Measurements from ENCODE around the gene FZD10. TPM values are rescaled to one million over a fixed set of nuclear protein-coding genes. Genes with fewer than 3 reads are reported as not detected.

Gene FZD10
- total and polyA plus RNA-seq, 8 donors: 0.12 to 3.2 (median 0.72) TPM; not detected in 3

DNA sequence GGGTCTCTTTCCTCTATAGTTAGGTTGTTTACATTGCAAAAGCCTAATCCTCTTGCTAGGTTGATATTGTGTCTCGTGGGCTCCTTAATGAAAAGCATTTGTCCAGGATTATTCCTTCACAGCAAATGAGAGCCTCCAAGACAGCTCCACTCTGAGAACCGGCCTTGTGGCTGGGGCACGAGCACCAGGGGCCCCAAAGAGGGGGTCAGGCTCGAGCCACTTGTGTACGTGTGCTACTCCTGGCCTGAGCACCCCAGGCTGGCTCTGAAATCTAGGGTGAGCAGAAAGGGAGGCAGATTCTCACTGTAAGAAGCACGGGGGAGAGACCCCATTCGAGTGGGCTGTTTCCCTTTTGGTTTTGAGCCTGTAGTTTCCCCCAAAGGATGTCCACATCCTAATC, 45.0 kb upstream of the FZD10 start:
- no peak overlapping the region for H3K4me3 ChIP-seq
- H3K27ac ChIP-seq: no peak overlapping the region
- intact Hi-C loops (cut with DNase I; ENCODE audit: low total_unique reads): no loop called here
- no peaks in the 10 kb centered on the region for H3K36me3 ChIP-seq
- no peak for DNase-seq
- 43 to 55% (median 46%) methylated on average over 7 of the region's 7 CpGs for whole genome bisulfite sequencing, 5 donors
- TF ChIP-seq POLR2AphosphoS5 (IDR thresholded peaks at IDR 0.05) (no peak), POLR2A (IDR thresholded peaks at IDR 0.05) (no peak), EP300 (IDR thresholded peaks at IDR 0.05) (no peak)
- TF ChIP-seq, protein P1, sequence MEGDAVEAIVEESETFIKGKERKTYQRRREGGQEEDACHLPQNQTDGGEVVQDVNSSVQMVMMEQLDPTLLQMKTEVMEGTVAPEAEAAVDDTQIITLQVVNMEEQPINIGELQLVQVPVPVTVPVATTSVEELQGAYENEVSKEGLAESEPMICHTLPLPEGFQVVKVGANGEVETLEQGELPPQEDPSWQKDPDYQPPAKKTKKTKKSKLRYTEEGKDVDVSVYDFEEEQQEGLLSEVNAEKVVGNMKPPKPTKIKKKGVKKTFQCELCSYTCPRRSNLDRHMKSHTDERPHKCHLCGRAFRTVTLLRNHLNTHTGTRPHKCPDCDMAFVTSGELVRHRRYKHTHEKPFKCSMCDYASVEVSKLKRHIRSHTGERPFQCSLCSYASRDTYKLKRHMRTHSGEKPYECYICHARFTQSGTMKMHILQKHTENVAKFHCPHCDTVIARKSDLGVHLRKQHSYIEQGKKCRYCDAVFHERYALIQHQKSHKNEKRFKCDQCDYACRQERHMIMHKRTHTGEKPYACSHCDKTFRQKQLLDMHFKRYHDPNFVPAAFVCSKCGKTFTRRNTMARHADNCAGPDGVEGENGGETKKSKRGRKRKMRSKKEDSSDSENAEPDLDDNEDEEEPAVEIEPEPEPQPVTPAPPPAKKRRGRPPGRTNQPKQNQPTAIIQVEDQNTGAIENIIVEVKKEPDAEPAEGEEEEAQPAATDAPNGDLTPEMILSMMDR (IDR thresholded peaks at IDR 0.05): no peak
- H3K4me1 ChIP-seq: no peaks in the 10 kb centered on the region
- H3K9me3 ChIP-seq: no peaks in the 10 kb centered on the region
- H3K27me3 ChIP-seq: peaks cover 0 to 42% (median 0%) of the 10 kb centered on the region in 3 donors

DNA sequence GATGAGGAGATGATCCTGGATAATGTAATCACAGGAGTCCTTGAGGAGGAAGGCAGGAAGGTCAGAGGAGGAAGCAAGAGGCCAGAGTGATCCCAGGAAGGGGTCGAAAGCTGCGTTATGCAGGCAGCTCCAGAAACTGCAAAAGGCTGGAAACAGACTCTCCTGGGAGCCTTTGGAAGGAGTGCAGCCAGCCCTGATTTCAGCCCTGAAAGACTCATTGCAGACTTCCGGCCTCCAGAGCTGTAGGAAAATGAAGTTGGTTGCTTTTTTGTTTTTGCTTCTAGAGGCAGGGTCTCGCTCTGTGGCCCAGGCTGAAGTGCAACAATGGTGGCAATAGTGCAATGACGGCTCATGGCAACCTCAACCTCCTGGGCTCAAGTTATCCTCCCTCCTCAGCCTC, 44.6 kb upstream of the FZD10 start:
- Histone ChIP-seq H3K4me3 (no peak overlapping the region), H3K4me1 (no peaks in the 10 kb centered on the region), H3K36me3 (no peaks in the 10 kb centered on the region), H3K9me3 (no peaks in the 10 kb centered on the region), H3K27me3 (peaks cover 0 to 44% (median 0%) of the 10 kb centered on the region in 3 donors), H3K27ac (no peak overlapping the region)
- 60 to 82% (median 75%) methylated on average over 5 of the region's 5 CpGs for WGBS, 5 donors
- TF ChIP-seq, protein P1 (IDR thresholded peaks at IDR 0.05): no peak
- TF ChIP-seq EP300 (IDR thresholded peaks at IDR 0.05) (no peak), POLR2AphosphoS5 (IDR thresholded peaks at IDR 0.05) (no peak), POLR2A (IDR thresholded peaks at IDR 0.05) (no peak)
- intact Hi-C loops (cut with DNase I; ENCODE audit: low total_unique reads): no loop called here
- DNase-seq: peak in 1 of 2 donors; percentile 31

DNA sequence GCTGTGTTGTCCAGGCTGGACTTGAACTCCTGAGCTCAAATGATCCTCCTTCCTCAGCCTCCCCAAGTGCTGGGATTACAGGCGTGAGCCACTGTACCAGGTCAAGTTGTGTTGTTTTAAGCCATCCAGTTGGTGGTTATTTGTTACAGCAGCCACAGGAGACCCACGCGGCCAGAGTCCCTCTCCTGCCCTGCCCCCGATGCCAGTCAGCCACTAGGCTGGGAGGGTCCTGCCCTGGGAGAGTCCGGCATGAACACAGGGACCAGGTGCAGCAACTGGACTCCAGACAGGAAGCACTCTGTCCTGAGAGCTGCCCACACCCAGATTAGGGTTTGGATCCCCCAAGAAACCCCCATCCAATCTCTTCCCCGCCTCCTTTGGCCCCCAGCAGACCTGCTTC, 44.1 kb upstream of the FZD10 start:
- WGBS, 5 donors: 76 to 91% (median 86%) methylated on average over 5 to 6 of the region's 6 CpGs
- H3K4me3 ChIP-seq: no peak overlapping the region
- no peak for DNase-seq
- H3K36me3 ChIP-seq: no peaks in the 10 kb centered on the region
- H3K4me1 ChIP-seq: no peaks in the 10 kb centered on the region
- no peak for TF ChIP-seq POLR2A (IDR thresholded peaks at IDR 0.05)
- TF ChIP-seq, protein P1 (IDR thresholded peaks at IDR 0.05): no peak
- no peak for TF ChIP-seq EP300 (IDR thresholded peaks at IDR 0.05)
- H3K27ac ChIP-seq: no peak overlapping the region
- intact Hi-C loops (cut with DNase I; ENCODE audit: low total_unique reads): no loop called here
- H3K27me3 ChIP-seq: peaks cover 0 to 43% (median 0%) of the 10 kb centered on the region in 3 donors
- H3K9me3 ChIP-seq: no peaks in the 10 kb centered on the region

DNA sequence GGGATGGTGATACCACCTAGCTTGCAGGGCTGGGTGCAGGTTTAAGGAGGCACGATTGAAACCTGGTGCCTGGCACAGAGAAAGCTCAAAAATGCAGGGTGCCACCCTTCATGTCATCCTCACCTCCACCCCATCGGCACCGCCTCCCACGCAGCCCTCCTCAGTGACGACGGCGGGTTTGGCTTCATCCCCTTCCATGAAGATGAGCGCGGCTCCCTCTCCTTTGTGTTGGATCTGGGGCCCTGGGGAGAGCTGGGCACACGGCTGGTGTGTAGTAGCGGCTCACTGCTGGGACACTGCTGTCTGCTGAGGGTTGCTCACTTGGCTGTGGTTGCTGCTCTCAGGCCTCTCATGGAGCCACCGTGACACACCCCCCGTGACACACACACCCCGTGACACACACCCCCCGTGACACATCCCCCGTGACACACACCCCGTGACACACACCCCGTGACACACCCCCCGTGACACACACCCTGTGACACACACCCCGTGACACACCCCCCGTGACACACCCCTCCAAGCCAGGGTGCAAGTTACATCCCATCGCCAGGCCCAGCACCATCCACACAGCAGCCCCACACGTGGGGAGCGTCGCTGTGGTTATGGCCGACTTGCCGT, 42.9 kb upstream of the FZD10 start:
- TF ChIP-seq POLR2A (IDR thresholded peaks at IDR 0.05): no peak
- no peak for TF ChIP-seq EP300 (IDR thresholded peaks at IDR 0.05)
- TF ChIP-seq POLR2AphosphoS5 (IDR thresholded peaks at IDR 0.05): no peak
- TF ChIP-seq, protein P1 (IDR thresholded peaks at IDR 0.05): no peak
- intact Hi-C loops (cut with DNase I; ENCODE audit: low total_unique reads): no loop called here
- Histone ChIP-seq H3K4me1 (no peaks in the 10 kb centered on the region), H3K4me3 (no peak overlapping the region), H3K27ac (no peak overlapping the region), H3K27me3 (peaks cover 0 to 37% (median 0%) of the 10 kb centered on the region in 3 donors), H3K9me3 (no peaks in the 10 kb centered on the region), H3K36me3 (no peaks in the 10 kb centered on the region)
- 81 to 94% (median 92%) methylated on average over 22 to 27 of the region's 27 CpGs for WGBS, 5 donors
- DNase-seq: no peak
